HTR-8/SVneo (cell line): ENCODE measurements around the gene CADPS2.
"Not testable (repeated sequence)": the region's sequence is repeated elsewhere in the genome, so short reads cannot be mapped to it uniquely, and the experiment has no call there.

ENCODE experiments used
- DNase-seq: peaks from one replicate; pipeline ENCODE4 v3.0.0; 2011; ENCODE audit warnings: low spot score, mixed read lengths; ENCODE audit not compliant: insufficient read length
- FAIRE-seq: peaks from 2 replicates; lab custom pipeline; 2011; peaks lifted over from hg19 to GRCh38; lab: Jason Lieb, UNC

Gene CADPS2

GRCh38 chr7:122681186-122681585, 205.1 kb downstream of the CADPS2 start:
- not testable (repeated sequence) for FAIRE-seq, DNase-seq

GRCh38 chr7:122679813-122680212, 206.4 kb downstream of the CADPS2 start:
- DNase-seq (no peak), FAIRE-seq (no peak)

GRCh38 chr7:122679269-122679709, 207.0 kb downstream of the CADPS2 start:
- FAIRE-seq, DNase-seq: not testable (repeated sequence)

DNA sequence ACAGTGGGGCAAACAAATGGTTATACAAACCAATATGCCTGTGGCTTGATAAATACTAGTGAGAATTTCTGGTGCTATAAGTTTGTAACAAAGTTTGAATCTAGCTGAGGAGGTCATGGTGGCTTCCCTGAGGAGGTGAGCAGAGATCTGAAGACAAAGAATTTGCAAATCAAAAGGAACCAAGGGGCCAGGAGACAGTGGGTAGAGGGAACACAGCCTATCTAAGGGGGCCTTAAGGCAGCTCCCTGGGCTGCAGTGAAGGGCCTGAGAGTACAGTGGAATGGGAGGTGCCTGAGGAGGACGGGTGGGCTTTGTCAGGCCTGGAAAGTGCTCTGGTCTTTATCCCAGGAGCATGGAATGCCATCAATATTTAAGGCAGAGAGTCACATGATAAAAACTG, 209.1 kb downstream of the CADPS2 start:
- DNase-seq, result no peak
- FAIRE-seq, result no peak

- FAIRE-seq, result no peak
- DNase-seq, result no peak
Measured at GRCh38 chr7:122676466-122676865, 209.8 kb downstream of the CADPS2 start.

GRCh38 chr7:122675621-122676020, 210.6 kb downstream of the CADPS2 start:
- no peak for FAIRE-seq

GRCh38 chr7:122675011-122675410, 211.2 kb downstream of the CADPS2 start:
- no peak for FAIRE-seq
- DNase-seq, result no peak

More at GRCh38 chr7:122675621-122676020, 210.6 kb downstream of the CADPS2 start:
- no peak for DNase-seq

DNA sequence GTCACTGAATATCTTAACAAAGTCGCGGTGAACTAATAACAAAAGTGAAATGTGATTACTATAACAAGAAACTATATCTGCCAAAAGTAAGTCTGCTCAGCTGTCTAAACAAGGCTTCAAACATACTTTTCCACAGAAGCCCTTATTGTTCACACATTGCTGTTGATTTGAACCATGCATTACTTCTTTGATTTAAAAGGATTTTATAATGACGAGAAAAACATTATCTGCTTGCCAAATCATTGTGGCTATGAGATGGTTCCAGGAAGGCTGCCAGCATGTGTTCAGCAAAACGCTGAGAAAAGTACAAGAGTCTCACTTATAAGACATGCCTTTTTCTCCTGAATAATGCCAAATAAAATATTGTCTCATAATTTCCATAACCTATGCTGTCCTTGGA, 211.8 kb downstream of the CADPS2 start:
- DNase-seq (no peak), FAIRE-seq (no peak)

- FAIRE-seq (no peak), DNase-seq (no peak)
Measured at GRCh38 chr7:122673951-122674350, 212.3 kb downstream of the CADPS2 start.

- FAIRE-seq, result no peak
- no peak for DNase-seq
Measured at GRCh38 chr7:122672536-122672935, 213.7 kb downstream of the CADPS2 start.

DNA sequence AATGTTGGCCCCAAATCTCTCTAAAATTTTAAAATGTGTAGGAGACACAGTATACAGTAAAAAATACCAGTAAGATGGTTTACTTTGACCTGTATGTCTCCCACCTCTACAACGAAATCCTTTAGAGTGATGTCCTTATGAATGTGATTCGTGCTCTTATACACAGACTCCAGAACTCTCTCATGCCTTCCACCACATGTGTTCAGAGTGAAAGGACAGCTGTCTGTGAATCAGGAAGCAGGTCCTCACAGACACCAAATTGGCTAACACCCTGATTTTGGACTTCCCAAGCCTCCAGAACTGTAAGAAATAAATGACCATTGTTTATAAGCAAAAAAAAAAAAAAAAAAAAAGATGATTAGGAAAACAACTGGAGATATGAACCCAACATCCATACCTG, 222.5 kb downstream of the CADPS2 start:
- DNase-seq (no peak), FAIRE-seq (no peak)

- FAIRE-seq, result no peak
Measured at GRCh38 chr7:122658856-122659255, 227.4 kb downstream of the CADPS2 start.

GRCh38 chr7:122653685-122654084, 232.6 kb downstream of the CADPS2 start:
- DNase-seq (no peak), FAIRE-seq (no peak)

More at GRCh38 chr7:122658856-122659255, 227.4 kb downstream of the CADPS2 start:
- no peak for DNase-seq

- no peak for FAIRE-seq
- no peak for DNase-seq
Measured at GRCh38 chr7:122652876-122653275, 233.4 kb downstream of the CADPS2 start.

- FAIRE-seq (no peak), DNase-seq (no peak)
Measured at GRCh38 chr7:122651451-122651850, 234.8 kb downstream of the CADPS2 start.

GRCh38 chr7:122643250-122643649, 243.0 kb downstream of the CADPS2 start:
- DNase-seq (no peak), FAIRE-seq (no peak)

DNA sequence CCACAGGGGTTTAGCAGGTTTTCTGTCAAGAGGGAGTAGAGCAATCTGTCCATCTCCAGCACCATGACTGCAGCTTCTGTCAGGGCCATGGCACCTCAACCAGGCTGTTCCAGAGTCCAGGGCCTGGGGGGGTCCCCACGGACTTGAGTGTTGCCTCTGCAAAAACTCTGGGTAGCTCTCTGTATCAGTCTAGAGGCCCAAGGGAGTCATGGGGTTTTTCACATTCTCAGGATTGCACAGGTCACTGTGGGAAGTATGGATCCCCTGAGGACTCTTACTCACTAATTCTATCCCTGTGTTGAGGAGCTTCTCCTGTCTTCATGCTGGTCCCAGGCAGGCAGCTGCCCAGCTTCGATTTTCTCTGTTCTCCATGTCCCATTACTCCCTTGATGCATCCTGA, 247.8 kb downstream of the CADPS2 start:
- no peak for FAIRE-seq
- DNase-seq, result no peak

- DNase-seq (no peak), FAIRE-seq (no peak)
Measured at GRCh38 chr7:122637784-122638183, 248.5 kb downstream of the CADPS2 start.

DNA sequence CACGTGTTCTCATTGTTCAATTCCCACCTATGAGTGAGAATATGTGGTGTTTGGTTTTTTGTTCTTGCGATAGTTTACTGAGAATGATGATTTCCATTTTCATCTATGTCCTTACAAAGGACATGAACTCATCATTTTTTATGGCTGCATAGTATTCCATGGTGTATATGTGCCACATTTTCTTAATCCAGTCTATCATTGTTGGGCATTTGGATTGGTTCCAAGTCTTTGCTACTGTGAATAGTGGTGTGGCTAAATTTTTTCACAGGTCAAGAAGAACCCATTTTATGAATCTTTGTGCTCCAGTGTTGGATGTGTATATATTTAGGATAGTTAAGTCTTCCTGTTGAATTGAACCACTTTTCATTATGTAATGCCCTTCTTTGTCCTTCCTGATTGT, 250.8 kb downstream of the CADPS2 start:
- DNase-seq, FAIRE-seq: not testable (repeated sequence)

DNA sequence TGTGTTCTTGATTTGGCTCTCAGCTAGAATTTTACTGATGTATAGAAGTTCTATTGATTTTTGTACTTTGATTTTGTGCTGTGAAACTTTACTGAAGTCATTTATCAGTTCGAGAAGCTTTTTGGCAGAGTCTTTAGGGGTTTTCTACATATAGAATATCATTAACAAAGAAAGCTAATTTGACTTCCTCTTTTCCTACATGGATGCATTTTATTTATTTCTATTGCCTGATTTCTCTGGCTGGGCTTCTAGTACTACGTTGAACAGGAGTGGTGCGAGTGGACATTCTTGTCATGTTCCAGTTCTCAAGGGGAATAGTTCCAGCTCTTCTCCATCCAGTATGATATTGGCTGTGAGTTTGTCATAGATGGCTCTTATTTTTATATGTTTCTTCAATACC, 252.8 kb downstream of the CADPS2 start:
- DNase-seq (no peak), FAIRE-seq (no peak)

- DNase-seq, result no peak
- FAIRE-seq, result no peak
Measured at GRCh38 chr7:122632238-122632637, 254.0 kb downstream of the CADPS2 start.

DNA sequence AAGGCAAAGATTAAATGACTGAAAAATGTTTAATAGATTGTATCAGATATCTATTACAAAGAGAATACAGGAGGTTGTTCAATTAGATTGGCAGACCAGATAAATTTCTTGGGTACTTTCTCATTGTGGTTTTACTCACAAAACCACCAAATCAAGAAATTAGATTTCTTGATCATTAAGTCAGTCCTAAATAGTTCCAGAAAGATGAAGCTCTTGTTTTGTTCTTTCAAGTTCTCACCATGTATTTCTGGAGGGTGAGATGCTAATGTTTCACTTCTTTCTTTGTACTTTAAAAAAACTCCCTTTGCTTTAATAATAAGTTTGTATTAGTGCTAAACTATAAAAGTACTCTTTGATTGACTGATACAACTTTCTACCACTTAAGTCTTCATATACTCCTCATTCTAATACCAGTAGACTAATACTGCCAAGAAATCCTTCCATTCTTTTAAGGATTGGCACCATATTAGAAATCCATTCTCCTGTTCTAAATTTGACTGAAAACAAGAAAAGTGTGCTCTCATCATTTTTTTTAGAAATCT, 256.8 kb downstream of the CADPS2 start:
- no peak for DNase-seq
- FAIRE-seq, result no peak
